ENCODE measurements around the gene MGMT. TPM values are rescaled to one million over a fixed set of nuclear protein-coding genes. Genes with fewer than 3 reads are reported as not detected.

MGMT gene
- total and polyA plus RNA-seq, 7 donors: 4.2 to 13.3 (median 7.5) TPM

DNA sequence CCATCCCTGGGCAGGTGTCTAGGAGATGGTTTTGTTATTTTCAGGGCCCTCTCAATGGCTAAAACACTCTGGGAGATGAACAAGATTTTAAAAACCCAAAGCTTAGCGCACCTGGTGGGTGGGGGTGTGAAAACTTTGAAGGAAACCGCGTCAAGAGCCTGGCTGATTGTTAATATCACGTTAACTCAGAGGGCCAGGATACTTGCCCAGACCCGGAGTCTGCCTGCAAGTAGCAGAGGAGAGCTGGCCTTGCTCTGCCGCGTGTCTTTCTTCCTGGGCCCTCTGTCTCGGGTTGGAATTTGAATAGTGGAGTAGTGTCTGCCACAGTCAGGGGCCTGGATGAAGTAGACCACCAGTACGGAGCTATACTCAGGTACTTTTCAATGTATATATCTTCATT lies 1.1 kb downstream of the MGMT start:
- H3K36me3 ChIP-seq (ENCODE audit: insufficient read depth in 1 of 2, low read depth in 1 of 2): peaks cover 0 to 10% of the 10 kb centered on the region in 2 donors

DNA sequence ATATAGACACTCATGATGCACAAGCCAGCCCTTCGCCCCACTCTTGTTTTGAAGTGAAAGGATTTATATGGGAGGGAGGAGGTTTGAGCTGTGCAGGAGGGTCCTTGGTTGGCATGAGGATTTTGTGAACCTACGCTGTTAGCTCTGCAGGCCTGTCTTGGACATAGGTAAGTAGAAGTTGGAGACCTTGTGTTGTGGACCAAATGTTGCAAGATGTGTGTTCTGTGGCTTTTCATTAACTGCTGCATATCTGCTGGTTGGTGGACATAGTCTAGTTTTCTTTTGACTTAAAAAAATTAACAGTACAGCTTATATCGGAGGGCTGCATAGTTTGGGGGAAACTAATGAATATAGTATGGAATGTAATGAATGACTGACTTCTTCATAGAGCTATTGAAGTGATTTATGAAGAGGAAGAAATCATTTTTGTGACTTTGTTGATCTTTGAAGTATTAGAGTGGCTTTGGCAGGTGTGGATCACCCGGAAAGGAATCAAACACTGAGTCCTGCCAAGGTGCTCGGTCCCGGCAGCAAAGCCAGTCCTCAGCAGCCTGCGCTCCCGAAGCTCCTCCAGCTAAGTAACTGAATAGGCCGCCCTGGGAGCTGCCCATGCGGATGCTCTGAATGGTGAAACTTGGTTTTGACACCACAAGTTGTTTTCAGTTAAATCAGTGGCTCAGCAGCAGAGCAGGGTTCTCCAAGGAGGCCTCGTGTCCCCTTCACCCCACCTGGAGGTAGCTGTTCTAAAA lies 3.2 kb downstream of the MGMT start:
- TF ChIP-seq CTCF (IDR thresholded peaks at IDR 0.05): no peak
- no peaks in the 10 kb centered on the region for H3K27me3 ChIP-seq (ENCODE audit: insufficient read depth in 3 of 3, low read length in 2 of 3)
- ATAC-seq: no peak
- 60 to 73% (median 72%) methylated on average over 11 of the region's 11 CpGs for WGBS, 3 donors
- no peak for DNase-seq
- H3K27ac ChIP-seq: no peak overlapping the region
- H3K9me3 ChIP-seq: no peaks in the 10 kb centered on the region
- intact Hi-C loops (cut with DNase I): no loop called here
- H3K36me3 ChIP-seq (ENCODE audit: insufficient read depth in 1 of 2, low read depth in 1 of 2): peaks cover 0 to 10% of the 10 kb centered on the region in 2 donors
- H3K4me1 ChIP-seq: peaks cover 3% of the 10 kb centered on the region
- H3K4me3 ChIP-seq: no peak overlapping the region

More for the DNA sequence above, 1.1 kb downstream of the MGMT start:
- TF ChIP-seq CTCF (IDR thresholded peaks at IDR 0.05): no peak
- DNase-seq: no peak
- ATAC-seq: no peak
- Histone ChIP-seq H3K4me1 (peaks cover 3% of the 10 kb centered on the region), H3K27ac (no peak overlapping the region), H3K4me3 (no peak overlapping the region), H3K9me3 (no peaks in the 10 kb centered on the region), H3K27me3 (ENCODE audit: insufficient read depth in 3 of 3, low read length in 2 of 3) (no peaks in the 10 kb centered on the region)
- WGBS, 3 donors: 87 to 91% (median 90%) methylated on average over 9 of the region's 9 CpGs
- intact Hi-C loops (cut with DNase I): no loop called here

DNA sequence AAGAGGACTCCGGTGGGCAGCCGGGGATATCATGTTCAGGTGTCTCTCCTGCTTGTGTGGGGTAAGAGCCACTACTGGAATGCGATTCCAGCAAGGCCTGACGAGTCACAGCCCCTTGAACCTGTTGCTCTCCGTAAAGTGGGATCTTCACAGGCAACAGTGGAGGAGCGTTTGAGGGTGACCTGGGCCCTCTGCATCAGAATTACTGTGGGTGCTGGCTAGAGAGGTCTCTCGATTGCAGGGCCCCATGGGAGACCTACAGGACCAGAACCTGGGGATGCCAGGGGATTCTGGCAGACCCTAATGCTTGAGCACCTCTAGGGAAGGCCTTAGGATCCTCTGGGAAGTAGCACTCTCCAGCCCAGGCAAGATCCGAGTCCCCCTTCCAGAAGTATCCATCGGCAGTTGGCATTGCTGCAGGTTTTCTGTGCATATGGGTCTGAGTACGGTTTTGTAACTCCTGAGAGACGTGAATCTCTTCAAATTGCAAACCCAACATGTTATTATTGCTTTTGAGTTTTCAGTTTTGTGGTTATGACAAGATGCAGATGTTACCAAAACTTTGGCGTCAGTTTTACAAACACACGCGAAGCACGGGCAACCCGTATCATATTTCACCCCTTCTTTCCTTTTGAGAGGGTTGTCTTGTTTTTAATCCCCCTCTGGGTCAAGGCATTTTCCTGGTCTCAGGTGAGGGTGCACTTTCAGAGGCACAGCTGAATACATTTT lies 4.6 kb downstream of the MGMT start:
- 84 to 89% (median 86%) methylated on average over 16 of the region's 16 CpGs for WGBS, 3 donors
- intact Hi-C loops (cut with DNase I): no loop called here

GRCh38 chr10:129472696-129473555 lies 5.9 kb downstream of the MGMT start:
- 87 to 91% (median 88%) methylated on average over 22 of the region's 22 CpGs for WGBS, 3 donors
- intact Hi-C loops (cut with DNase I): no loop called here
- Histone ChIP-seq H3K4me3 (no peak overlapping the region), H3K9me3 (no peaks in the 10 kb centered on the region), H3K36me3 (ENCODE audit: insufficient read depth in 1 of 2, low read depth in 1 of 2) (peaks cover 0 to 10% of the 10 kb centered on the region in 2 donors), H3K27me3 (ENCODE audit: insufficient read depth in 3 of 3, low read length in 2 of 3) (no peaks in the 10 kb centered on the region), H3K27ac (no peak overlapping the region), H3K4me1 (no peaks in the 10 kb centered on the region)
- no peak for TF ChIP-seq CTCF (IDR thresholded peaks at IDR 0.05)
- DNase-seq: no peak
- no peak for ATAC-seq

More for the DNA sequence above, 4.6 kb downstream of the MGMT start:
- DNase-seq: no peak
- Histone ChIP-seq H3K4me1 (peaks cover 3% of the 10 kb centered on the region), H3K36me3 (ENCODE audit: insufficient read depth in 1 of 2, low read depth in 1 of 2) (peaks cover 0 to 10% of the 10 kb centered on the region in 2 donors), H3K4me3 (no peak overlapping the region), H3K27me3 (ENCODE audit: insufficient read depth in 3 of 3, low read length in 2 of 3) (no peaks in the 10 kb centered on the region), H3K9me3 (no peaks in the 10 kb centered on the region), H3K27ac (no peak overlapping the region)
- TF ChIP-seq CTCF (IDR thresholded peaks at IDR 0.05): no peak
- no peak for ATAC-seq
